Mesenchymal stem cell (in vitro differentiated cells and primary cell): Measurements from ENCODE around the gene RSL24D1.

ENCODE experiments used
- DNase-seq: peaks from one replicate; pipeline ENCODE4 v3.0.0-alpha.2; 2013
- H2AFZ ChIP-seq: one replicate; pipeline ENCODE4 v1.6.1; 2013; ENCODE audit warnings: low read depth, mild to moderate bottlenecking, control low read depth, inconsistent platforms, low read length, moderate library complexity
- H2AK5ac ChIP-seq: 2 replicates; pipeline ENCODE4 v1.6.1; 2013; ENCODE audit warnings: low read length, moderate library complexity, mild to moderate bottlenecking, inconsistent platforms; ENCODE audit not compliant: severe bottlenecking
- H2BK120ac ChIP-seq: one replicate; pipeline ENCODE4 v1.6.1; 2013; ENCODE audit warnings: low read depth, mild to moderate bottlenecking, inconsistent platforms, low read length, moderate library complexity
- H2BK12ac ChIP-seq, 2 experiments: one replicate each; pipeline ENCODE4 v1.6.1; 2013; ENCODE audit warnings: inconsistent platforms in 2 of 2, low read length in 2 of 2, mild to moderate bottlenecking in 2 of 2, moderate library complexity in 2 of 2, control low read depth in 1 of 2
- H2BK15ac ChIP-seq: one replicate; pipeline ENCODE4 v1.6.1; 2013; ENCODE audit warnings: mild to moderate bottlenecking, low read depth, inconsistent platforms; ENCODE audit not compliant: poor library complexity, severe bottlenecking
- H2BK5ac ChIP-seq: 2 replicates; pipeline ENCODE4 v1.6.1; 2013; ENCODE audit warnings: low read depth, mild to moderate bottlenecking, low read length, control low read depth, inconsistent platforms; ENCODE audit not compliant: poor library complexity, severe bottlenecking
- H3K14ac ChIP-seq, 2 experiments: one replicate each; pipeline ENCODE4 v1.6.1; 2013; ENCODE audit warnings: inconsistent platforms in 2 of 2, low read length in 2 of 2, control low read depth in 1 of 2, mild to moderate bottlenecking in 1 of 2, moderate library complexity in 1 of 2
- H3K18ac ChIP-seq, 2 experiments: one replicate each; pipeline ENCODE4 v1.6.1; 2013; ENCODE audit warnings: inconsistent platforms in 2 of 2, low read length in 2 of 2, control low read depth in 1 of 2, low read depth in 1 of 2, mild to moderate bottlenecking in 1 of 2
- H3K23ac ChIP-seq, 2 experiments: one replicate each; pipeline ENCODE4 v1.6.1; 2013; ENCODE audit warnings: inconsistent platforms in 2 of 2, low read length in 2 of 2, mild to moderate bottlenecking in 2 of 2, moderate library complexity in 2 of 2, control low read depth in 1 of 2
- H3K27ac ChIP-seq: 2 replicates; pipeline ENCODE4 v1.5.1; 2013; ENCODE audit warnings: mild to moderate bottlenecking, moderate library complexity, low read length, control low read depth, inconsistent platforms; ENCODE audit not compliant: poor library complexity, severe bottlenecking
- H3K27me3 ChIP-seq, 2 experiments: 2 replicates each; pipeline versions ENCODE4 v1.6.1 to v1.7.0; 2013; ENCODE audit warnings: low read length in 2 of 2, mild to moderate bottlenecking in 2 of 2, moderate library complexity in 2 of 2, control low read depth in 1 of 2, inconsistent platforms in 1 of 2; ENCODE audit not compliant: control insufficient read depth in 1 of 2, insufficient read depth in 1 of 2
- H3K36me3 ChIP-seq, 2 experiments: 2 replicates each; pipeline versions ENCODE4 v1.6.1 to v1.7.0; 2013; ENCODE audit warnings: low read length in 2 of 2, control low read depth in 1 of 2, inconsistent platforms in 1 of 2, low read depth in 1 of 2, mild to moderate bottlenecking in 1 of 2; ENCODE audit not compliant: insufficient read depth in 2 of 2, control insufficient read depth in 1 of 2
- H3K4ac ChIP-seq, 2 experiments: one replicate each; pipeline ENCODE4 v1.6.1; 2013; ENCODE audit warnings: inconsistent platforms in 2 of 2, low read length in 2 of 2, mild to moderate bottlenecking in 2 of 2, moderate library complexity in 2 of 2, control low read depth in 1 of 2, low read depth in 1 of 2
- H3K4me1 ChIP-seq: 2 replicates; pipeline ENCODE4 v1.6.1; 2013; ENCODE audit warnings: low read depth, low read length, control low read depth; ENCODE audit not compliant: control insufficient read depth, insufficient read depth
- H3K4me2 ChIP-seq: 2 replicates; pipeline ENCODE4 v1.6.1; 2013; ENCODE audit warnings: low read length, mild to moderate bottlenecking, inconsistent platforms; ENCODE audit not compliant: poor library complexity, severe bottlenecking
- H3K4me3 ChIP-seq, 2 experiments: 2 replicates each; pipeline versions ENCODE4 v1.5.1 to v1.7.0; 2013; ENCODE audit warnings: low read length in 2 of 2, mild to moderate bottlenecking in 2 of 2, control low read depth in 1 of 2, low read depth in 1 of 2; ENCODE audit not compliant: insufficient read depth in 1 of 2
- H3K79me1 ChIP-seq: replicated peaks from 2 replicates; pipeline ENCODE4 v1.6.1; 2013; ENCODE audit warnings: mild to moderate bottlenecking, control low read depth, low read length, inconsistent platforms; ENCODE audit not compliant: poor library complexity, severe bottlenecking
- H3K9ac ChIP-seq: 2 replicates; pipeline ENCODE4 v1.7.0; 2013; ENCODE audit warnings: mild to moderate bottlenecking, low read length, moderate library complexity
- H3K9me3 ChIP-seq: 2 replicates; pipeline ENCODE4 v1.7.0; 2013; ENCODE audit warnings: mild to moderate bottlenecking, low read length; ENCODE audit not compliant: control insufficient read depth
- H4K8ac ChIP-seq: one replicate; pipeline ENCODE4 v1.6.1; 2013; ENCODE audit warnings: inconsistent platforms, mild to moderate bottlenecking, low read length, moderate library complexity
- H4K91ac ChIP-seq: one replicate; pipeline ENCODE4 v1.6.1; 2013; ENCODE audit warnings: mild to moderate bottlenecking, low read length, inconsistent platforms
- WGBS: methylation state at CpG from one replicate; pipeline ENCODE4 v1.1.7; 2013; ENCODE audit warnings: mixed read lengths; 5-methylcytosine and 5-hydroxymethylcytosine counted together

RSL24D1 gene

DNA sequence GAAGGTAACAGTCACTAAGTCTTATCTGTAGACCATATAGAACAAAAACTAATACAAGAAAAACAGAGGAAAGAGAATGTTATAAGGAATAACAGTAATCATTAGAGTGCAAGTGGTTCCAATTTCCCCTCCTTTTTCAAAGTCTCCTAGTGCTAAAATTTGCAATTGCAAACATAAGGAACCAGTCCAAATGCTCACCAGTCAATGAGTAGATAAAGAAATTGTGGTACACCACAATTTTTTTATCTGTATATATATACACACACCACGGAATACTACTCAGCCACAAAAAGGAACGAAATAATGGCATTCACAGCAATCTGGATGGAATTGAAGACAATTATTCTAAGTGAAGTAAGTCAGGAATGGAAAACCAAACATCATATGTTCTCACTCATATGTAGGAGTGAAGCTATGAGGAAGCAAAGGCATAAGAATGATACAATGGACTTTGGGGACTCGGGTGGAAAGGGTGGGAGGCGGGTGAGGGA, 38.9 kb upstream of the RSL24D1 start:
- Histone ChIP-seq H3K4me2 (no peak overlapping the region), H3K14ac (no peak overlapping the region), H3K4me1 (no peaks in the 10 kb centered on the region), H3K79me1 (peaks cover 5% of the 10 kb centered on the region), H3K27ac (no peak overlapping the region), H3K23ac (no peak overlapping the region), H2BK5ac (no peak overlapping the region), H3K4me3 (no peak overlapping the region), H2BK120ac (no peak overlapping the region), H3K9ac (no peak overlapping the region), H4K8ac (no peak overlapping the region), H3K4ac (no peak overlapping the region), H3K27me3 (no peaks in the 10 kb centered on the region), H2BK12ac (no peak overlapping the region), H3K9me3 (no peaks in the 10 kb centered on the region), H3K36me3 (peaks cover 0 to 12% of the 10 kb centered on the region in 2 experiments), H2BK15ac (no peak overlapping the region), H4K91ac (no peak overlapping the region), H3K18ac (no peak overlapping the region), H2AFZ (no peak overlapping the region), H2AK5ac (no peak overlapping the region)
- no peak for DNase-seq
- no CpG with 5 or more reads among the region's 4 CpGs for WGBS

DNA sequence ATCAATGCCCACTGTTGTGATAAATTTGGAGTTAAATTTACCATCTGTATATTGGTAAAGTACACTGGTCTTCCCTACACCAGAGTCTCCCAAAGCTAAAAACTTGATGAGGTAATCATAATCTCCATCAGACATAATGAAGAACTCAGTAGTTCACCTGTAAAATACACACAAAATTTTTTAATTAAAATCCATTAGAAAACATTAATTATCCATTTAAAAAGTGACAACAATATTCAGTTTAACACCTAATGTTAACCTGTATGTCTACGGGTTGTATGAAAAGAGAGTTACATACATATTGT, 38.0 kb upstream of the RSL24D1 start:
- no peaks in the 10 kb centered on the region for H3K9me3 ChIP-seq
- no peak overlapping the region for H3K4ac ChIP-seq
- no peak overlapping the region for H3K27ac ChIP-seq
- no peak overlapping the region for H2BK5ac ChIP-seq
- H3K27me3 ChIP-seq = no peaks in the 10 kb centered on the region
- WGBS = no CpG with 5 or more reads among the region's 1 CpG
- H3K14ac ChIP-seq = no peak overlapping the region
- peaks cover 5% of the 10 kb centered on the region for H3K79me1 ChIP-seq
- DNase-seq = no peak
- H2BK12ac ChIP-seq = no peak overlapping the region
- H3K4me1 ChIP-seq = no peaks in the 10 kb centered on the region
- H3K4me3 ChIP-seq = no peak overlapping the region
- no peak overlapping the region for H3K9ac ChIP-seq
- H2AFZ ChIP-seq = no peak overlapping the region
- H3K23ac ChIP-seq = no peak overlapping the region
- no peak overlapping the region for H4K8ac ChIP-seq
- H2AK5ac ChIP-seq = no peak overlapping the region
- H2BK15ac ChIP-seq = no peak overlapping the region
- peaks cover 0 to 12% of the 10 kb centered on the region in 2 experiments for H3K36me3 ChIP-seq
- H3K18ac ChIP-seq = no peak overlapping the region
- no peak overlapping the region for H4K91ac ChIP-seq
- no peak overlapping the region for H3K4me2 ChIP-seq
- no peak overlapping the region for H2BK120ac ChIP-seq

DNA sequence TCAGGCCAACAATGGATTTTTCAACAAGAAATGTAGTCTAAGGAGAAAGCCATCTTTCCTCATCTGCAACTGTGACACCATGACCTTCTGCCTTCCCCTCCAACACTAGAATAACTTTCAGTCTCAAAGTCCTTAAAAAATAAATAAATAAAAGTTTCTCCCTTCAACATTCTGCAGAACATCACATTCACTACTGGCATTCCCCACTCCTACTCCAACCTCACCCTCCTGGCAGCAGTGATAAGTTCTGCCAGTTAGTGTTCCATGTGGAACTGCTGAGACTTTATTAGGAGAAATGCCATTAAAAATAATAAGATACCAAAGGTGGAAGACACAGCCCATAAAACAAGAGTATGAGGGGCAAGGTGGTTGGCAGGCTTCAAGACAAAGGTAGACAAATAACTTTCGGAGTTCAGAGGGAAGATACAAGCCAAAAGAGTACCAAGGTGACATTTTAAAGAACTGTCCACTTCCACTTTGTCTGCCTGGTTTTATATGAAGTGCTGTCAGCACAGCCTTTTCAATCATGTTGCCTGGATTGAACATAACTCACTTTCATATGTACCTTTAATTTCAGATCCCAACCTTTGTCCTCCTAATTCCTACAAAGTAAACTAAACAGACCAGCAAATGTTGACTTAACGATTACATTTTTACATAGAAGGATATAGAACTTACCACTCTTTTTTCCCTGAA, 37.5 kb upstream of the RSL24D1 start:
- no peak overlapping the region for H2BK5ac ChIP-seq
- H3K4me3 ChIP-seq = no peak overlapping the region
- no peak overlapping the region for H3K14ac ChIP-seq
- no peak overlapping the region for H4K91ac ChIP-seq
- H2BK120ac ChIP-seq = no peak overlapping the region
- no peak for DNase-seq
- H4K8ac ChIP-seq = no peak overlapping the region
- no peak overlapping the region for H3K18ac ChIP-seq
- WGBS = 100% methylated on average over 1 of the region's 2 CpGs
- H3K27ac ChIP-seq = no peak overlapping the region
- H3K9ac ChIP-seq = no peak overlapping the region
- H3K27me3 ChIP-seq = no peaks in the 10 kb centered on the region
- no peak overlapping the region for H2AK5ac ChIP-seq
- peaks cover 0 to 12% of the 10 kb centered on the region in 2 experiments for H3K36me3 ChIP-seq
- H3K23ac ChIP-seq = no peak overlapping the region
- peaks cover 4% of the 10 kb centered on the region for H3K79me1 ChIP-seq
- H3K4me1 ChIP-seq = no peaks in the 10 kb centered on the region
- no peak overlapping the region for H3K4me2 ChIP-seq
- H2BK12ac ChIP-seq = no peak overlapping the region
- H3K9me3 ChIP-seq = no peaks in the 10 kb centered on the region
- no peak overlapping the region for H2BK15ac ChIP-seq
- H2AFZ ChIP-seq = no peak overlapping the region
- no peak overlapping the region for H3K4ac ChIP-seq

DNA sequence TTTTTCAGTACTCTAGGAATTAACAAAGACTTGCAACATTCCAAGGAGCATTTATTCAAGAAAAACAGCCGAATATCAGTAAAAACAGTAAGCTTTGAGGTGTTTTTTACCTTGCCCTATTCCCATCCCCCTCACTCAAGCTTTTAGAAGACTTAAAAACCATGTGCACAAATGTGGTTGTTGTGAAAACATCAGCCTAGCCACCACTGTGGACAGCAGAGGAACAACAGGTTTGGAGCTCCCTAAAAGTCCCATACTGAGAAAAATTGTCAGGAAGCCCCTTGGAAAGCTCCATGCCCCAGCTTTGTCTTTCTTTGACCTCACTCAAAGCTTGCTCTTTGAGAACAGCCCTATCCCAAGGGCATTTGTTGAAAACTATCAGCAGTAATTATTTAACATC, 34.7 kb upstream of the RSL24D1 start:
- H3K27ac ChIP-seq = no peak overlapping the region
- H3K23ac ChIP-seq = no peak overlapping the region
- no peak overlapping the region for H3K4ac ChIP-seq
- H2AK5ac ChIP-seq = no peak overlapping the region
- DNase-seq = no peak
- H2BK12ac ChIP-seq = no peak overlapping the region
- peaks cover 4% of the 10 kb centered on the region for H3K79me1 ChIP-seq
- no peaks in the 10 kb centered on the region for H3K4me1 ChIP-seq
- H2BK5ac ChIP-seq = no peak overlapping the region
- no peak overlapping the region for H2BK15ac ChIP-seq
- H3K36me3 ChIP-seq = peaks cover 0 to 21% of the 10 kb centered on the region in 2 experiments
- no peak overlapping the region for H4K8ac ChIP-seq
- H3K14ac ChIP-seq = no peak overlapping the region
- no peaks in the 10 kb centered on the region for H3K27me3 ChIP-seq
- H3K4me3 ChIP-seq = no peak overlapping the region
- H4K91ac ChIP-seq = no peak overlapping the region
- 87% methylated on average over 1 of the region's 1 CpG for WGBS
- H2AFZ ChIP-seq = no peak overlapping the region
- H2BK120ac ChIP-seq = no peak overlapping the region
- no peak overlapping the region for H3K18ac ChIP-seq
- H3K4me2 ChIP-seq = no peak overlapping the region
- H3K9ac ChIP-seq = no peak overlapping the region
- no peaks in the 10 kb centered on the region for H3K9me3 ChIP-seq
